ENCODE results near the gene TNF.

Gene TNF

DNA sequence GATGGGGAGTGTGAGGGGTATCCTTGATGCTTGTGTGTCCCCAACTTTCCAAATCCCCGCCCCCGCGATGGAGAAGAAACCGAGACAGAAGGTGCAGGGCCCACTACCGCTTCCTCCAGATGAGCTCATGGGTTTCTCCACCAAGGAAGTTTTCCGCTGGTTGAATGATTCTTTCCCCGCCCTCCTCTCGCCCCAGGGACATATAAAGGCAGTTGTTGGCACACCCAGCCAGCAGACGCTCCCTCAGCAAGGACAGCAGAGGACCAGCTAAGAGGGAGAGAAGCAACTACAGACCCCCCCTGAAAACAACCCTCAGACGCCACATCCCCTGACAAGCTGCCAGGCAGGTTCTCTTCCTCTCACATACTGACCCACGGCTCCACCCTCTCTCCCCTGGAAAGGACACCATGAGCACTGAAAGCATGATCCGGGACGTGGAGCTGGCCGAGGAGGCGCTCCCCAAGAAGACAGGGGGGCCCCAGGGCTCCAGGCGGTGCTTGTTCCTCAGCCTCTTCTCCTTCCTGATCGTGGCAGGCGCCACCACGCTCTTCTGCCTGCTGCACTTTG, at the start of gene TNF:
Gene TNF (plus strand): TSS at position 231 of the 567 bp plus-strand sequence. CDS start 177 bp downstream, at position 408.
- no peaks in the 10 kb centered on the region for H3K36me3 ChIP-seq (ENCODE audit: control insufficient read depth, insufficient read depth, low read length, severe bottlenecking)
- no peak within 1 kb of the TSS for H3K4me3 ChIP-seq (ENCODE audit: low read length)
- no peaks in the 10 kb centered on the region for H3K9me3 ChIP-seq (ENCODE audit: control insufficient read depth, low read length)
- peaks cover 6% of the 10 kb centered on the region for H3K4me1 ChIP-seq (ENCODE audit: control insufficient read depth, insufficient read depth, low read length)
- DNase-seq (ENCODE audit: low read depth): no peak
- H3K27me3 ChIP-seq (replicated peaks; ENCODE audit: control insufficient read depth, insufficient read depth, low read length): peaks cover 8% of the 10 kb centered on the region
- no peak within 1 kb of the TSS for H3K9ac ChIP-seq (ENCODE audit: low read length)

DNA sequence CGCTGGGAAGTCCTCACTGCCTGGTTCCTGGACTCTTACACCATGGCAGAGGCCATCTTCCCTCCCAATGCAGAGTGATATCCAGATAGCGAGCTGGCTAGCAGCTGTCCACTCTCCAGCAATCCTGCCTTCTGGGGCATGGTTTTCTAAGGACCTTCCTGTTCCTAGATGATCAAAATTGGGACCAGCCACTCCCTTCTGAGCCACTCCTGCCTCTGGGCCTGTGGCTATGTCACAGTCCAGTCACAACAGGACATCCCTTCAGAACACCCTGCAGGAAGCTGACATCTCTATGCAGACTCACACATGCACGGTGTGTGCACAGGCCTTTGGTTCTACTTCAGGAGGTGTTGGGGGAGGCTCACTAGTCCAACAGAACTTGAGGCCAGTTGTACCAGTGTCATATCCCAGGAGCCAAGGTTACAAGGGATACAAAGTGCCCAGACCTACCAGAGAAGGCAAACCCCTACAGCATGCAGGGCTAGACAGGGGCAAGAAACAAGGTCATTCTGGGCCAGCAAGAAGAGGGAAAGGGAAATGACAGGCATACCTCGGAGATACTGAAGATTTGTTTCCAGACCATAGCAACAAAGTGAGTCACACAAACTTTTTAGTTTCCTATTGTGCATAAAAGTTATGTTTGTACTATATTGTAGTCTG, 49.3 kb upstream of the TNF start:
- H3K4me1 ChIP-seq (ENCODE audit: control insufficient read depth, insufficient read depth, low read length): peaks cover 13% of the 10 kb centered on the region
- peak; percentile 47 for DNase-seq (ENCODE audit: low read depth)
- peaks cover 17% of the 10 kb centered on the region for H3K36me3 ChIP-seq (ENCODE audit: control insufficient read depth, insufficient read depth, low read length, severe bottlenecking)

DNA sequence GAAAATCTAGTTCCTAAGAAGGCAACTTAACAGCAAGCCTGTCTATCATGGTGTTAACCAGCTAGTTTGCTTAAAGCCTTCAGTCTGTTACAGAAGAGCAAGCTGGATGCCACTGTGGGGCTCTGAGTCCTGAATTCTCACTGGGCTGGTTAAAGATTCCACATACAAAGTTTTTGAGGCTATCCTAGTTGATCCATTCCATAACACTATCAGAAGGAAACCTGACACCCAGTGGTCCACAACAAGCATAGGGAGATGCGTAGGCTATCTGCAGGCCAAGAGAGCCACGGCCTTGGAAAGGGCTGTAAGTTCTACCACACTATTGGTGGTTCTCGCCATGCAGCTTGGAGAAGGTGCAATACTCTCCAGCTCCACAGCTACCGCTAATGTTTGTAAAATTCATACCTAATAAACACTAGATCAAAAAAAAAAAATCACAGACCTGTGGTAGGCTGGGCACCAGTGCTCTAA, 47.0 kb upstream of the TNF start:
- Histone ChIP-seq H3K27me3 (replicated peaks; ENCODE audit: control insufficient read depth, insufficient read depth, low read length) (no peaks in the 10 kb centered on the region), H3K4me1 (ENCODE audit: control insufficient read depth, insufficient read depth, low read length) (peaks cover 13% of the 10 kb centered on the region), H3K4me3 (ENCODE audit: low read length) (no peak overlapping the region), H3K9ac (ENCODE audit: low read length) (no peak overlapping the region), H3K9me3 (ENCODE audit: control insufficient read depth, low read length) (no peaks in the 10 kb centered on the region), H3K36me3 (ENCODE audit: control insufficient read depth, insufficient read depth, low read length, severe bottlenecking) (peaks cover 40% of the 10 kb centered on the region)
- no peak for DNase-seq (ENCODE audit: low read depth)

More for the DNA sequence above, 49.3 kb upstream of the TNF start:
- Histone ChIP-seq H3K27me3 (replicated peaks; ENCODE audit: control insufficient read depth, insufficient read depth, low read length) (no peaks in the 10 kb centered on the region), H3K9me3 (ENCODE audit: control insufficient read depth, low read length) (no peaks in the 10 kb centered on the region), H3K4me3 (ENCODE audit: low read length) (no peak overlapping the region), H3K9ac (ENCODE audit: low read length) (no peak overlapping the region)

DNA sequence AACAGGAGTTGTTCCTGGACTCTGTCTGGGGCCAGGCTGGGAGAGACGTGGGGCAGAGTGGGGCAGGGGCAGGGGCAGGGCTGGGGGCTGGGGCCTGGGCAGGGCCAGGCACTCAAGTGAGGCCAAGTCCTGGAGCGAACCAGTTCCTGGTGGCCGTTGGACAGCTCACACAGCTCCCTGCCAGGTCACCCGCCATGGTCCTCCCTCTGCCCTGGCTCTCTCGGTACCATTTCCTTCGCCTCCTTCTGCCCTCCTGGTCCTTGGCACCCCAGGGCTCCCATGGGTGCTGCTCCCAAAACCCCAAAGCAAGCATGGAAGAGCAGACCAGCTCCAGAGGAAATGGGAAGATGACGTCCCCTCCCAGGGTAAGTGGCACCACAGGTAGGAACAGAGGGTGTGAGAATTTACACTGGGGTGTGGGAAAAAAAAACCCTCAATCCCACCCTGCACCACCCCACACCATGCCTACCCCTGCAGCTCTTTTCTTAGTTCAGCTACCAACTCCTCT, 46.5 kb upstream of the TNF start, which contains the start of gene MCCD1:
Gene MCCD1 (plus strand): TSS at position 142 of the 508 bp plus-strand sequence. CDS start 53 bp downstream, at position 195.
- Histone ChIP-seq H3K9me3 (ENCODE audit: control insufficient read depth, low read length) (no peaks in the 10 kb centered on the region), H3K9ac (ENCODE audit: low read length) (no peak within 1 kb of the TSS), H3K36me3 (ENCODE audit: control insufficient read depth, insufficient read depth, low read length, severe bottlenecking) (peaks cover 45% of the 10 kb centered on the region), H3K4me1 (ENCODE audit: control insufficient read depth, insufficient read depth, low read length) (peaks cover 13% of the 10 kb centered on the region), H3K27me3 (replicated peaks; ENCODE audit: control insufficient read depth, insufficient read depth, low read length) (no peaks in the 10 kb centered on the region), H3K4me3 (ENCODE audit: low read length) (no peak within 1 kb of the TSS)
- no peak for DNase-seq (ENCODE audit: low read depth)

DNA sequence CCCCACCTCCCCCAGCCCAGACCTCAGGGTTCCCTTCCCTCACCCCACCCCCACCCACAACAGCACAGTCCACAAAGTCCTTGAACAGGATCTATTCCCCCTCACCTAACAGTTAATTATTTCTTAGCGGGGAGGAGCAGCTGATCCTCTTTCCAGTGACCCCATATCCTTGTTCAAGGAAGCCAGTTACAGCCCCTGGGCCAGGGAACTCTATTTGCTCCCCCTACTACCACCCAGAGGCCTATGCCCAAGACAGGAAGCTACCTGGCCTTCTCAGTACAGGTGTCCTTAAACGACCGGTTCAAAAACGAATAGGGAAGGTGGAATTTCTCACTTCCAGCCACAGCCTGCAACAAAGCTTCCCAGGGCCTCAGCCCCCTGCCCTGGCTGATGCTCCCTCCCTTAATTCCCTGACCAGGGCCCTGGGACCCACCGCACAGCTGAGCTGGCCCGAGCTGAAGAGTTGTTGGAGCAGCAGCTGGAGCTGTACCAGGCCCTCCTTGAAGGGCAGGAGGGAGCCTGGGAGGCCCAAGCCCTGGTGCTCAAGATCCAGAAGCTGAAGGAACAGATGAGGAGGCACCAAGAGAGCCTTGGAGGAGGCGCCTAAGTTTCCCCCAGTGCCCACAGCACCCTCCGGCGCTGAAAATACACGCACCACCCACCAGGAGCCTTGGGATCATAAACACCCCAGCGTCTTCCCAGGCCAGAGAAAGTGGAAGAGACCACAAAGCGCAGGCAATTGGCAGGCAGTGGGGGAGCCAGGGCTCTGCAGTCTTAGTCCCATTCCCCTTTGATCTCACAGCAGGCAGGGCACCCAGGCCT, 45.8 kb upstream of the TNF start:
- H3K9ac ChIP-seq (ENCODE audit: low read length): no peak overlapping the region
- no peaks in the 10 kb centered on the region for H3K9me3 ChIP-seq (ENCODE audit: control insufficient read depth, low read length)
- H3K4me3 ChIP-seq (ENCODE audit: low read length): no peak overlapping the region
- H3K27me3 ChIP-seq (replicated peaks; ENCODE audit: control insufficient read depth, insufficient read depth, low read length): no peaks in the 10 kb centered on the region
- DNase-seq (ENCODE audit: low read depth): no peak
- H3K36me3 ChIP-seq (ENCODE audit: control insufficient read depth, insufficient read depth, low read length, severe bottlenecking): peaks cover 52% of the 10 kb centered on the region
- H3K4me1 ChIP-seq (ENCODE audit: control insufficient read depth, insufficient read depth, low read length): peaks cover 13% of the 10 kb centered on the region

DNA sequence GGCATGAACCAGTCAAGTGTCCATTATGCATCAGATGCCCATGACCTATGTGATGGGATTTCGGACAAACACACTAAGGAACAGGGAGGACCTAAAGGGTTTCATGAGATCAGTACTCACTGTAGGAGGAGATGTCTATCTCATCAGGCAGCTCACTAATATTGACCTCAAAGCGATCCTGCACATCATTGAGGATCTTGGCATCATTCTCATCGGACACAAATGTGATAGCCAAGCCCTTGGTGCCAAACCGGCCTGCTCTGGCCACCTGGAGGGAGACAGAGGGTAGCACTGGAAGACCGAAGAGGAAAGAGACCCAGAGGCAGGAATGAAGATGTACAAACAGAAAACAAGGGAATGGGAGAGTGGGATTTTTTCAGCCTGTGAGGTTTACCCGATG, 44.7 kb upstream of the TNF start:
- Histone ChIP-seq H3K27me3 (replicated peaks; ENCODE audit: control insufficient read depth, insufficient read depth, low read length) (no peaks in the 10 kb centered on the region), H3K36me3 (ENCODE audit: control insufficient read depth, insufficient read depth, low read length, severe bottlenecking) (peaks cover 63% of the 10 kb centered on the region), H3K9ac (ENCODE audit: low read length) (no peak overlapping the region), H3K4me1 (ENCODE audit: control insufficient read depth, insufficient read depth, low read length) (peaks cover 13% of the 10 kb centered on the region), H3K4me3 (ENCODE audit: low read length) (no peak overlapping the region), H3K9me3 (ENCODE audit: control insufficient read depth, low read length) (no peaks in the 10 kb centered on the region)
- DNase-seq (ENCODE audit: low read depth): no peak

DNA sequence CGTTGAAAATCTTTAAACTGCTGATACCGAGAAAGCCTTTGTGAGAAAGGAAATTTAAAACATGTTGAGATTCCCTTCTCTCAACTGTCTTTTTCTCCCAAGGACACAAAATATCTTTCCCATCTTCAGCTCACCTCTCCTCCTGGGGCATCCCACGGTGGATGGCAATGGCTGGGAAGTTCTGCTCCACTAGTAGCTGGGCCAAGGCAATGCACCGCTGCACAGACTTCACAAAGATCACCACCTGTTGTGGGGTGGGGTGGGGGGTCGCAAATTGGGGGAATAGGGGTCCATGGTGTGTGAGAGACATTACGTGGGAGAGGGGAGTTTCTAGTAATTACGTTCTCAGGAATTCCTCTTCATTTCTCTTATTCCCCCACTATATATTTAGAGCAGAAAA, 44.2 kb upstream of the TNF start:
- Histone ChIP-seq H3K9me3 (ENCODE audit: control insufficient read depth, low read length) (no peaks in the 10 kb centered on the region), H3K27me3 (replicated peaks; ENCODE audit: control insufficient read depth, insufficient read depth, low read length) (no peaks in the 10 kb centered on the region), H3K9ac (ENCODE audit: low read length) (no peak overlapping the region), H3K36me3 (ENCODE audit: control insufficient read depth, insufficient read depth, low read length, severe bottlenecking) (peaks cover 68% of the 10 kb centered on the region), H3K4me1 (ENCODE audit: control insufficient read depth, insufficient read depth, low read length) (peaks cover 8% of the 10 kb centered on the region), H3K4me3 (ENCODE audit: low read length) (no peak overlapping the region)
- no peak for DNase-seq (ENCODE audit: low read depth)

DNA sequence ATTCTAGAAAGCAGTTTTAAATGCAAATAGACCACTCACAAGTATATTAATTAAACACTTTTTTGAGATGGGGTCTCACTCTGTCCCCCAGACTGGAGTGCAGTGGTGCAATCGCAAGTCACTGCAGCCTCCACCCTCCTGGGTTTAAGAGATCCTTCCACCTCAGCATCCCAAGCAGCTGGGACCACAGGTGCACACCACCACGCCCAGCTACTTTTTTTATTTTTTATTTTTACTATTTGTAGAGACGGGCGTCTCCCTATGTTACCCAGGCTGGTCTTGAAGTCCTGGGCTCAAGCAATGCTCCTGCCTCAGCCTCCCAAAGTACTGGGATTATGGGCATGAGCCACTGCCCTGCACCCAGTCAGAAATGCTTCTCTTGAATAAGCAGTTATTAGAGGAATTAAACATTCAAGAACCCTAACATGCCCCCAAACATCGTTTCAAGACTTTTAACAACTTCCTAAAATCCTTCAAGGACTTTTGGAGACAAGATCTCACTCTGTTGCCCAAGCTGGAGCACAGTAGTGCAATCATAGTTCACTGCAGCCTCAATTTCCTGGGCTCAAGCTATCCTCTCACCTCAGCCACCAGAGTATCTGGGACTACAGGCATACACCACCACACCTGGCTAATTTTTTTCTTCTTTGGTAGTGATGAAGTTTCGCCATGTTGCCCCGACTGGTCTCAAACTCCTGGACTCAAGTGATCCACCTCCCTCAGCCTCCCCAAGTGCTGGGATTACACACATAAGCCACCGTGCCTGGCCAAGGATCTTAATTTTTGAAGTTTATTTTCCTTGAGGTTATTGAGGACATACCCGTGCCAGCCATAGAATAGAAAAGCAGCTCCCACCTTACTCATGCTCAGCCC, 43.4 kb upstream of the TNF start:
- peaks cover under 1% of the 10 kb centered on the region for H3K4me1 ChIP-seq (ENCODE audit: control insufficient read depth, insufficient read depth, low read length)
- H3K9me3 ChIP-seq (ENCODE audit: control insufficient read depth, low read length): no peaks in the 10 kb centered on the region
- no peak for DNase-seq (ENCODE audit: low read depth)
- H3K27me3 ChIP-seq (replicated peaks; ENCODE audit: control insufficient read depth, insufficient read depth, low read length): no peaks in the 10 kb centered on the region
- H3K9ac ChIP-seq (ENCODE audit: low read length): no peak overlapping the region
- no peak overlapping the region for H3K4me3 ChIP-seq (ENCODE audit: low read length)
- H3K36me3 ChIP-seq (ENCODE audit: control insufficient read depth, insufficient read depth, low read length, severe bottlenecking): peaks cover 76% of the 10 kb centered on the region

DNA sequence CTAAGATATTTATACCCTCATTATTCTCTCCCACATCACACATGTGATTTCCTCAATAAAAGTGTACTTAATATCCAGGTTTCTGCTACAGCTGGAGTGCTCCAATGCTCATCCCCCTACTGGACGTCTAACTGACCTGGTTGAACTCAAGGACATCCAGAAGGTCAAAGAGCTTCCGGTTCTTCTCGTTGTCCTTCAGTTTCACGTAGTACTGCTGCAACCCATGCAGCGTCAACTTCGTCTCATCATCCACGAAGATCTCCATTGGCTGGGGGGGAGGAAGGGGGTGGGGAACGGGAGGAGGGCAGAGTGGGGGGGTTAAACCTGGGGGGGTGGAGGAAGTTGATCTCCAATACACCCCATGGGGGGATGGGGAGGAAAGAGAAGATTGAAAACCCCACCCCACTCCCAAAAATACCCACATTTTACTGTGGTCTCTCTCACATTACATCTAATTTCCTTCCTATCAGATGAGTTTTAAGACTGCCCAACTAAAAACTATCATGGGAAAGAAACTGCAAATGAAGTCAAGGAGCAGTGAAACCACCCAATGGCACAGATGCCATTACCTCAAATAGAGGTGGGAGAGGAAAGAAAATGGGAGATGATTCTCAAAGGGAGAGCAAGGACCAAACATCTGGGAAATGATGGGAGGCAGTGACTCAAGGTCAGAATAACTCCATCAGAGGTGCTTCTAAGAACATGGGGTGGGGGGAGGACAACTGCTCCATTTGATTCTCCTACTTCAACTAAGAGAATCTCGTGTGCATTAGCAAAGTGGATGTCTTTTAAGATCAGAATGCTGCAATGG, 42.5 kb upstream of the TNF start:
- Histone ChIP-seq H3K27me3 (replicated peaks; ENCODE audit: control insufficient read depth, insufficient read depth, low read length) (no peaks in the 10 kb centered on the region), H3K36me3 (ENCODE audit: control insufficient read depth, insufficient read depth, low read length, severe bottlenecking) (peaks cover 84% of the 10 kb centered on the region), H3K4me1 (ENCODE audit: control insufficient read depth, insufficient read depth, low read length) (no peaks in the 10 kb centered on the region), H3K4me3 (ENCODE audit: low read length) (no peak overlapping the region), H3K9me3 (ENCODE audit: control insufficient read depth, low read length) (no peaks in the 10 kb centered on the region), H3K9ac (ENCODE audit: low read length) (no peak overlapping the region)
- no peak for DNase-seq (ENCODE audit: low read depth)

DNA sequence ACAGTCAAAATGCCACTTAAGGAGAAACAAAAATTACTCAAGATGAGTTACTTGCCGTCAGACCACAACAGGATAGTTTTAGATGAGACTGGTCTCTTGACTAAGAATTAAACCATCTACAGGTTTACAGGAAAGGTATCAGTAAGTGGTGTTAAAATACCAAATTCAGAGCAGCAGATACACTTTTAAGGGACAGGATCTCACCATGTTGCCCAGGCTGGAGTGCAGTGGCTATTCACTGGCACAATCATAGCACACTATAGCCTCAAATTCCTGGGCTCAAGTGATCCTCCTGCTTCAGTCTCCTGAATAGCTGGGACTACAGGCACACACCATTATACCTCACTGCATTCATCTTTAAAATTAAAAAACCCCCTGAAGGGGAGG, 41.9 kb upstream of the TNF start:
- Histone ChIP-seq H3K9me3 (ENCODE audit: control insufficient read depth, low read length) (no peaks in the 10 kb centered on the region), H3K4me3 (ENCODE audit: low read length) (no peak overlapping the region), H3K27me3 (replicated peaks; ENCODE audit: control insufficient read depth, insufficient read depth, low read length) (no peaks in the 10 kb centered on the region), H3K36me3 (ENCODE audit: control insufficient read depth, insufficient read depth, low read length, severe bottlenecking) (peaks cover 90% of the 10 kb centered on the region), H3K9ac (ENCODE audit: low read length) (no peak overlapping the region), H3K4me1 (ENCODE audit: control insufficient read depth, insufficient read depth, low read length) (peaks cover under 1% of the 10 kb centered on the region)
- DNase-seq (ENCODE audit: low read depth): no peak

All from adipocyte (in vitro differentiated cells).